Lower lobe of right lung (tissue), 2 donors: ENCODE data around the gene PSMB4. TPM values are rescaled to one million over a fixed set of nuclear protein-coding genes. Genes with fewer than 3 reads are reported as not detected.

Source experiments
- ATAC-seq, 2 donors: fragments of 200-7000 bp; cut with Tn5 transposase; one replicate each; pipeline ENCODE4 v1.9.1; 2020 to 2022; ENCODE audit warnings: mild to moderate bottlenecking in 2 of 2, moderate library complexity in 2 of 2
- DNase-seq: peaks from one replicate; pipeline ENCODE4 v3.0.0-alpha.2; 2020
- H3K27ac ChIP-seq: fragments of 200-600 bp; one replicate; pipeline ENCODE4 v1.8.0; 2022
- H3K27me3 ChIP-seq: fragments of 200-600 bp; one replicate; pipeline ENCODE4 v1.8.0; 2022; ENCODE audit warnings: low read depth
- H3K36me3 ChIP-seq: fragments of 200-600 bp; one replicate; pipeline ENCODE4 v1.8.0; 2022; ENCODE audit warnings: mild to moderate bottlenecking
- H3K4me1 ChIP-seq: fragments of 200-600 bp; one replicate; pipeline ENCODE4 v1.8.0; 2022
- H3K4me3 ChIP-seq: fragments of 200-600 bp; one replicate; pipeline ENCODE4 v1.8.0; 2022; ENCODE audit warnings: mild to moderate bottlenecking
- H3K9me3 ChIP-seq: fragments of 200-600 bp; one replicate; pipeline ENCODE4 v1.8.0; 2022
- CTCF ChIP-seq: fragments of 200-600 bp; IDR thresholded peaks from one replicate; pipeline ENCODE4 v1.8.0; 2022; ENCODE audit warnings: antibody characterized with exemption, mild to moderate bottlenecking
- intact Hi-C: fragments of 100-400 bp; cut with DNase I; formaldehyde crosslinking; loops from one replicate; pipeline ENCODE4 v1.11.0; 2022
- total RNA-seq: library from RNA; stranded (reverse); fragmentation: NEBNext Ultra II Directional; extraction: Animal tissue kit (Norgen Biotek cat#: 25700); gene quantifications from one replicate; pipeline ENCODE4 v1.2.1, GENCODE V29; 2021
- donor health status: DM: no; HTN: yes; CAD: no; lungs with severe emphysema.

PSMB4 gene
- total RNA-seq, 1 donor from 2014 or later, result 177 TPM

GRCh38 chr1:151362308-151363155 lies 36.8 kb upstream of the PSMB4 start:
- Histone ChIP-seq H3K27ac (no peak overlapping the region), H3K27me3 (no peaks in the 10 kb centered on the region), H3K4me3 (no peak overlapping the region), H3K4me1 (no peaks in the 10 kb centered on the region), H3K36me3 (peaks cover 51% of the 10 kb centered on the region), H3K9me3 (peaks cover 9% of the 10 kb centered on the region)
- intact Hi-C loops, result no loop called here
- ATAC-seq (no peak), DNase-seq (no peak)
- no peak for TF ChIP-seq CTCF

DNA sequence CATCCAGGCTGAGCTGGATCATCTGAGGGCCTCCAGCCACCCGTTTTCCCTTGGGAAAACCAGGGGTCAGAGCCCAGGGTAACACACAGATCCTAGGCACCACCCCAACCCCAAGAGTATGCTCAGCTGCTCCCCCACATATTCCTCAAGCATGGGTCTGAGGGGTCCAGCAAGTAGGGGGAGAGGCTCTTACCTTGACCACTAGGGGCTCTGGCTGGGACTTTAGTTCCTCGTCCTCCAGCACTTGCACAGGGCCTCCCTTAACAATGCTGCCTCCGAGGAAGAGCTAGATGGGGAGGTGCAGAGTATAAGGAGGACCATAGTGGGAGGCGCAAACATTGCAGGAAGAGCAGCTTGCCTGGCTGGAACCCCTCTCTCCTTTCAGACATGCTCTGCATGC lies 34.4 kb upstream of the PSMB4 start:
- intact Hi-C loops, result no loop called here
- DNase-seq (no peak), ATAC-seq (no peak)
- no peak for TF ChIP-seq CTCF
- Histone ChIP-seq H3K27me3 (no peaks in the 10 kb centered on the region), H3K36me3 (peaks cover 71% of the 10 kb centered on the region), H3K4me3 (no peak overlapping the region), H3K27ac (no peak overlapping the region), H3K4me1 (peaks cover 23% of the 10 kb centered on the region), H3K9me3 (peaks cover 9% of the 10 kb centered on the region)

- intact Hi-C loops, result no loop called here
- Histone ChIP-seq H3K9me3 (peaks cover 1% of the 10 kb centered on the region), H3K4me1 (peaks cover 46% of the 10 kb centered on the region), H3K27ac (no peak overlapping the region), H3K27me3 (no peaks in the 10 kb centered on the region), H3K4me3 (no peak overlapping the region), H3K36me3 (peaks cover 67% of the 10 kb centered on the region)
- no peak for TF ChIP-seq CTCF
- DNase-seq (peak; percentile 18), ATAC-seq (no peak)
These were observed 31.5 kb upstream of the PSMB4 start for GRCh38 chr1:151367658-151368392.

GRCh38 chr1:151368393-151369301 lies 30.7 kb upstream of the PSMB4 start:
- Histone ChIP-seq H3K27me3 (no peaks in the 10 kb centered on the region), H3K4me1 (peaks cover 49% of the 10 kb centered on the region), H3K9me3 (no peaks in the 10 kb centered on the region), H3K36me3 (peaks cover 59% of the 10 kb centered on the region), H3K27ac (no peak overlapping the region), H3K4me3 (no peak overlapping the region)
- DNase-seq, result peak; percentile 32
- ATAC-seq, result no peak
- no peak for TF ChIP-seq CTCF
- intact Hi-C loops, result no loop called here

DNA sequence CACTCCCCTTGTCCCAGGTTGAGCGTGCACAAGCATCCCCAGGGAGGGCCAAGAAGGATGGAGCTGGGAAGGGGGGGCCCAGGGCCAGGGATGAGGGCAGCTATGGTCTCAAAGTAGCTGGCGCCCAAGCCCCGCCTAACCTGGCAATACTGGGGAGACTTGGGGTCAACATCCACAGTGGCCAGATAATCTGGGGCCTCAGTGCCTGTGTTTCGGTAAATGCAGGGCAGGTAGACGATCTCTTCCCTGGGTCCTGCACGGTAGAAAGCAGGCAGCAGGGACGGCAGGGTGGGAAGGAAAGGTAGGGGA lies 30.1 kb upstream of the PSMB4 start:
- Histone ChIP-seq H3K4me1 (peaks cover 49% of the 10 kb centered on the region), H3K4me3 (peak overlapping the region; percentile 70), H3K9me3 (no peaks in the 10 kb centered on the region), H3K27me3 (no peaks in the 10 kb centered on the region), H3K36me3 (peaks cover 53% of the 10 kb centered on the region), H3K27ac (peak overlapping the region; percentile 76)
- no peak for TF ChIP-seq CTCF
- ATAC-seq (no peak), DNase-seq (no peak)
- intact Hi-C loops, result no loop called here
